Anterior cingulate cortex (tissue), 58 donors: ENCODE data around the gene KCNC3.

ENCODE experiments used
- DNase-seq, 58 donors: peaks; one replicate each; lab custom pipeline; 2025; lab: John Stamatoyannopoulos, UW

KCNC3 gene

DNA sequence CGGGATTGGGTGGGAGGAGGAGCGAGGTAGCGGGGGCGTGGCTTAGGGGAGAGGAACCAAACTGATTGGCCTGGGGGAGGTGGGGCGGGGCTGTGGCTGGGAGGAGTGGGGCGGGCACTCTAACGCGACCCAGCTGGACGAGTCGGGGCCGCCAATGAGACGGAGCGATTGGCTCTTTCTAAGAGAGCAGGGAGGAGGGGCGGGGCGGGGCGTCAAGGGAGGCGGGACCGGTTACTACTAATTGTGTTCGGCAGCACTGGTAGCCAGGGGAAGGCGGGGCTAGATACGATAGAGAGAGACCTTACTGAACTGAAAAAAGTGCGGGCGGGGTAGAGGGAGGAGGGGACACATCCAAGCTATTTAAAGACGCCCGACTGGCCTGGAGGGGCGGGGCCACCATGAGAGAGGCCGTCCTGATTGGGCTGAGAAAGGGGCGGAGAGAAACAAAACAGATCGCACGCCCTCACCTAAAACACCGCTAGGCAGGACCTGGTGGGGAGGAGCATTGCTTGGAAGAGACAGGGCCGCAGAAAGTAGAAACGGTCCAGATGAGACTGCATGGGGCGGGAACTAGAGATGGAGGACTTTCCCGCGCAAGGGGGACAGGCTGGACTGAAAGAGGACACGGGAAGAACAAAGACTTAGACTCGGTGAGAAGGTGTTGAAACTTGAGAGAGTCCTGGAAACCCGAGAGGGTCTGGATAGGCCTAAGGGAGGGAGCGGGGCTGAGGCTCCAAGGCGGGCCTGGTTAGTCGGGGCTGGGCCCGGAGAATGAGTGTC is at the start of gene KCNC3:
Gene KCNC3, minus strand, starts transcription at position 232 of the 780 bp plus-strand sequence. CDS start 295 bp downstream, outside the sequence.
- DNase-seq, result peak; percentile 70 to 100 (median 99)

- DNase-seq, result no peak
Measured at GRCh38 chr19:50378863-50379236, 49.7 kb upstream of the KCNC3 start.

GRCh38 chr19:50378169-50378862 is 49.1 kb upstream of the KCNC3 start:
- no peak for DNase-seq

DNA sequence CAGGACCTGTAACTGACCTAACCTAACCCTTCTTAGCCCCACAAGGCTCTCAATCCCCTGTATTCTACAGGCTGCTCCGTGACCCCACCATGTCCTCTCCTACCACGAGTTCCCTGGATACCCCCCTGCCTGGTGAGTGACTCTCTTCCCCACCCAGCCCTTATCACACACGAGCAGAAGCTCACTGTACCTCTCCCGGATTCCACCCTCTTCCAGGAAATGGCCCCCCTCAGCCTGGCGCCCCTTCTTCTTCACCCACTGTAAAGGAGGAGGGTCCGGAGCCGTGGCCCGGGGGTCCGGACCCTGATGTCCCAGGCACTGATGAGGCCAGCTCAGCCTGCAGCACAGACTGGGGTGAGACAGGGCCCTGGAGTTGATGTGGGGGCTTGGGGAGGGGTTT is 48.3 kb upstream of the KCNC3 start:
- DNase-seq, result no peak

DNA sequence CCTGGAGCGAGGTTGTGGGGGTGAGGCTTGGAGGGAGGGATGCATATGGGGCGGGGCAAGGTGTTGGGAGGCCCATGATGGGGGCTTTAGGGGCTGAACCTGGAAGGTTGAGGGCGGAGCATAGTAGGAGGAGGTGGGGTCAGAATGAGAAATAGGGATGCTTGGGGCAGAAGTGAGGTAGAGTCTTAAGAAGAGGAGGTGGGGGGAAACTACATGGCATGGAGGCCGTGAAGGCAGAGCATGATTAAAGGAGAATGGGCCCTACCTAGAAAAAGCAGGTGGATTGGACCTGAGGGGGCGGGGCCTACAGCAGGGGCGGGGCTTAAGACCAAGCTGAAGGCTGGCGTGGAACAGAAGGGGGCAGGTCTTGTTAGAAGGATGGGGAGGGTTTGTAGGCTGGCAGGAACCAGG is 47.9 kb upstream of the KCNC3 start:
- peak in 1 of 58 donors; percentile 11 for DNase-seq

- peak; percentile 49 to 98 (median 93) for DNase-seq
Measured at GRCh38 chr19:50376166-50377050, 47.2 kb upstream of the KCNC3 start, which contains the start of gene NR1H2. TSS of gene NR1H2 (plus strand) at chr19:50376457. CDS start at chr19:50377606, 1,149 bp downstream.

DNA sequence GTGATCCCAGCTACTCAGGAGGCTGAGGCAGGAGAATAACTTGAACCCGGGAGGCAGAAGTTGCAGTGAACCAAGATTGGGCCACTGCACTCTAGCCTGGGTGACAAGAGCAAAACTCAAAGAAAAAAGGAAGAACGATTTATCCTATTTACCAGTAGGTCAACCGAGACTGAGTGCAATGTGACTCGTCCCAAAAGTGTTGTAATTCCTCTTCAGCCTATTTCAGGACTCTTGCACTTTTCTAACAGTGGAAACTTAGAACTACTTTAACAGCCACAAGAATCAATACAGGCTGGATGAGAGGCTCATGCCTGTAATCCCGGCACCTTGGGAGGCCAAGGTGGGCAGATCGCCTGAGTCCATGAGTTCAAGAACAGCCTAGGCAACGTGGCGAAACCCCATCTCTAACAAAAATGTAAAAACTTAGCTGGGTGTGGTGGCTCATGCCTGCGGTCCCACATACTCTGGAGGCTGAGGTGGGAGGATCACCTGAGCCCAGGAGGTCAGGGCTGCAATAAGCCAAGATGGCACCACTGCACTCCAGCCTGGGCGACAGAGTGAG is 42.8 kb upstream of the KCNC3 start:
- DNase-seq, result no peak

- DNase-seq, result peak; percentile 30 to 91 (median 76)
Measured at GRCh38 chr19:50368649-50369570, 39.7 kb upstream of the KCNC3 start.

- no peak for DNase-seq
Measured at GRCh38 chr19:50365434-50366306, 36.5 kb upstream of the KCNC3 start, which contains the start of gene NAPSA. TSS of gene NAPSA (minus strand) at chr19:50365639. CDS start at chr19:50365621, 18 bp downstream.

- no peak for DNase-seq
Measured at GRCh38 chr19:50362656-50363424, 33.7 kb upstream of the KCNC3 start.

GRCh38 chr19:50362030-50362412 is 32.8 kb upstream of the KCNC3 start:
- DNase-seq, result no peak

DNA sequence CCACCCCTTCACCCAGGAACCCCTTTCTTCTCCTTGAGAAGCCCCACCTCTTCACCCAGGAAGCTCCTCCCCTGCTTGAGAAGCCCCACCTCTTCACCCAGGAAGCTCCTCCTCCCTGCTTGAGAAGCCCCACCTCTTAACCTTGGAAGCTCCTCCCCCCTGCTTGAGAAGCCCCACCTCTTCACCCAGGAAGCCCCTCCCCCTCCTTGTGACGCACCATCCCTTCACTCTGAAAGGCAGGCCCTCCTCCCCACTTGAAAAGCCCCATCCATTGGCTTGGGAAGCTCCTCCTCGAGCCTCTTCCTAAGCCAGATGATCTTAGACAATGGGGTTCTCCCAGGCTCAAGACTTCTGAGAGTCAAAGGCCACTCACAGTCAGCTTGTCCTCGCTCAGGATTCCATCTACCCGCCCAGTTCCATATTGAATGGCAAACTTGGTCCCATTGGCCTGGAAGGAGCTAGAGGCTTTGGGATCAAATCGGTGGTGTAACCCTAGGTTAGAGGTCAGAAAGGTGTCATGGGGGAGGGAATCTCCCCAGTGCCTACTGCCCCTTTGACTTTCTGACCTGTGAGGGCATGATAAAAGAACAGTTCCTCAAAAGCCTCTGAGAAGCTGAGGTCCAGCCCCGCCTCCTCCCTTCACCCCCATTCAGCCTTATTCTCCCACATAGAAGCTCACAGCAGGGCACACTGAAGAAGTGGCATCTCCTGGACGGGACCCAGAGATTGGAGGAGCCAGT is 32.3 kb upstream of the KCNC3 start:
- DNase-seq, result no peak

GRCh38 chr19:50359328-50359818 is 30.2 kb upstream of the KCNC3 start:
- DNase-seq, result no peak

DNA sequence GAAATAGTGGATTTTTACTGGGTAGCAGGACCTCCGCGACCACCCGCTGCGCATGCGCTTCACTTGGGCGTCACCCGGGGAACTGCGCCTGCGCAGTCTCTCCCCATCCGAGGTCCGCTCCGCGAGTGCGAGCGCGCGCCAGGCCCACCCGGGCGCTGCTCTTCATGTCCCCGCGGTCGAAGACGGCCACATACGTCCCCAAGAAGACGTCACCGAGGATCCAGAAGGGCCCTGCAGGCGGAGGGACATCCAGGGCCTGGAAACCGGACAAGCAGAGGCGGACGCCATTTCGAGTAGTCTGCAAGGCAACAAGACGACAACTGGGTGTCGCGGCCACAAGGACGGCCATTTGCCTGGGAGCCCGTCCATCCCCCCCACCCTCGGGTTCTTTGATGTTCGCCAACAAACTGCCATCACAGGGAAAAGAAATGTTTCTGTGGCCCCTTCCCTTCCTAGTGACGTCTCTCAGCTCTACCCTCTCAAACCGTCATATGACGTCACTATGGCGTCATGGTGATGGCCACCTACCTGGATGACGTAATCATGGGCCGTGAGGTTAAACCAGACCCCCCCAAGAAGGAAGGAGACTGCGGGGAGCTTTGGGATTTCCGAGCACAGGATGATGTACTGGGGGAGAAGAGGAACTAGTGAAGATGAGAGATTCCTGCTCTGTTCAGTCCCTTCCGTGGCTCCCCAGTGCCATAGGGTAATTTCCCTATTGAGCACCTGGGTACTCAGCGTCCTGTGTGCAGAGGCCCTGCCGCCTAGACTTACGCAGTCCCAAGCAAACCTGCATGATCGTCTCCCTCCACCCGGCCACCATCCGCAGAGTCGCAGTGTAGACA is 29.5 kb upstream of the KCNC3 start:
- peak in 49 of 58 donors; percentile 10 to 67 (median 41) for DNase-seq
